HL-60 (cell line): ENCODE results near the gene LRP1B.

Source experiments
- CTCF ChIP-seq: IDR thresholded peaks from one replicate; pipeline ENCODE4 v1.5.1; 2011; ENCODE audit warnings: low read length, control low read depth, inconsistent platforms; ENCODE audit not compliant: insufficient read depth
- GABPA ChIP-seq: IDR thresholded peaks from 2 replicates; pipeline ENCODE4 v1.6.1; 2012; ENCODE audit warnings: low read depth
- REST ChIP-seq: IDR thresholded peaks from 2 replicates; pipeline ENCODE4 v1.6.1; 2012; ENCODE audit warnings: low read depth; ENCODE audit not compliant: insufficient replicate concordance

GRCh38 chr2:141767691-141768090, 363.1 kb downstream of the LRP1B start:
- TF ChIP-seq CTCF (no peak), REST (no peak), GABPA (no peak)
